Fibroblast of mammary gland (primary cell): ENCODE measurements around the gene ECHDC3.
"Not testable (repeated sequence)": the region's sequence is repeated elsewhere in the genome, so short reads cannot be mapped to it uniquely, and the experiment has no call there.

Source experiments
- DNase-seq: peaks from one replicate; pipeline ENCODE4 v3.0.0-alpha.2; 2010; ENCODE audit warnings: low read depth
- H3K4me3 ChIP-seq: 2 replicates; pipeline ENCODE4 v1.5.1; 2011; ENCODE audit warnings: low read depth, mild to moderate bottlenecking, low read length, moderate library complexity; ENCODE audit not compliant: control insufficient read depth
- CTCF ChIP-seq: conservative IDR thresholded peaks from 2 replicates; pipeline ENCODE4 v1.5.1; 2011; ENCODE audit warnings: low read depth, low read length, inconsistent platforms; ENCODE audit not compliant: control insufficient read depth, insufficient read depth

Gene ECHDC3

GRCh38 chr10:11725912-11726311 is 16.3 kb upstream of the ECHDC3 start:
- no peak for DNase-seq
- no peak overlapping the region for H3K4me3 ChIP-seq
- no peak for TF ChIP-seq CTCF

GRCh38 chr10:11727563-11727962 is 14.6 kb upstream of the ECHDC3 start:
- H3K4me3 ChIP-seq = no peak overlapping the region
- no peak for TF ChIP-seq CTCF
- DNase-seq = no peak

- no peak for TF ChIP-seq CTCF
Measured at GRCh38 chr10:11728353-11728752, 13.8 kb upstream of the ECHDC3 start.

GRCh38 chr10:11729790-11730315 is 12.3 kb upstream of the ECHDC3 start:
- no peak overlapping the region for H3K4me3 ChIP-seq
- no peak for TF ChIP-seq CTCF
- DNase-seq = no peak

More at GRCh38 chr10:11728353-11728752, 13.8 kb upstream of the ECHDC3 start:
- H3K4me3 ChIP-seq = no peak overlapping the region
- no peak for DNase-seq

- DNase-seq = no peak
- TF ChIP-seq CTCF = no peak
- no peak overlapping the region for H3K4me3 ChIP-seq
Measured at GRCh38 chr10:11730779-11731178, 11.4 kb upstream of the ECHDC3 start.

GRCh38 chr10:11736767-11737166 is 5.4 kb upstream of the ECHDC3 start:
- not testable (repeated sequence) for DNase-seq, H3K4me3 ChIP-seq

GRCh38 chr10:11737258-11738032 is 4.7 kb upstream of the ECHDC3 start:
- H3K4me3 ChIP-seq, DNase-seq: not testable (repeated sequence)

- TF ChIP-seq CTCF = no peak
- DNase-seq = no peak
- no peak overlapping the region for H3K4me3 ChIP-seq
Measured at GRCh38 chr10:11740907-11741306, 1.3 kb upstream of the ECHDC3 start.
